Measurements from ENCODE around the gene MRPL46. TPM values are rescaled to one million over a fixed set of nuclear protein-coding genes. Genes with fewer than 3 reads are reported as not detected.

The MRPL46 gene
- total and polyA plus RNA-seq, 2 of the 8 experiments (the other 6 are each of a cell fraction or from before 2014, with no cell fraction given), result 17.2 to 24.5 TPM

GRCh38 chr15:88512078-88512477 is 44.9 kb upstream of the MRPL46 start (continued):
- no peak for TF ChIP-seq ATF2 (IDR thresholded peaks at IDR 0.05; ENCODE audit: low read length)

Data from H1 (cell line).